Right atrium auricular region (tissue), 2 donors: ENCODE results near the gene FHIT. TPM values are rescaled to one million over a fixed set of nuclear protein-coding genes. Genes with fewer than 3 reads are reported as not detected.

ENCODE experiments used
- DNase-seq: peaks from one replicate; pipeline ENCODE4 v3.0.0-alpha.2; 2019; ENCODE audit warnings: low spot score
- H3K27ac ChIP-seq, 2 donors: fragments of 200-600 bp; sonication (generic); 1 replicate in 1 of 2; 2 replicates in 1 of 2; pipeline ENCODE4 v1.5.1; 2016 to 2019
- H3K27me3 ChIP-seq, 2 donors: fragments of 200-600 bp; sonication (generic); one replicate each; pipeline versions ENCODE4 v1.5.1 to v1.6.0; 2017 to 2019
- H3K36me3 ChIP-seq: fragments of 200-600 bp; sonication (generic); one replicate; pipeline ENCODE4 v1.5.1; 2016
- H3K4me1 ChIP-seq, 2 donors: fragments of 200-600 bp; sonication (generic); one replicate each; pipeline versions ENCODE4 v1.5.1 to v1.6.0; 2017 to 2019
- H3K4me3 ChIP-seq, 2 donors: fragments of 200-600 bp; sonication (generic); 1 replicate in 1 of 2; 2 replicates in 1 of 2; pipeline ENCODE4 v1.5.1; 2017 to 2019; ENCODE audit warnings: mild to moderate bottlenecking in 1 of 2, moderate library complexity in 1 of 2
- H3K9me3 ChIP-seq, 2 donors: fragments of 200-600 bp; sonication (generic); one replicate each; pipeline ENCODE4 v1.5.1; 2019
- CTCF ChIP-seq, 2 donors: fragments of 200-600 bp; sonication (generic); IDR thresholded peaks; one replicate each; pipeline ENCODE4 v1.5.1; 2019; ENCODE audit warnings: antibody characterized with exemption in 2 of 2
- total RNA-seq, 2 donors: library from RNA; depleted of rRNA; stranded (reverse); fragments of >200 nt; gene quantifications; one replicate each; pipeline ENCODE4 v1.1.0, GENCODE V29; 2016

FHIT gene
- total RNA-seq, 2 donors from 2014 or later, result 10.4 to 11.0 TPM

- Histone ChIP-seq H3K9me3 (no peaks in the 10 kb centered on the region), H3K4me1 (no peaks in the 10 kb centered on the region), H3K27ac (no peak overlapping the region), H3K4me3 (no peak overlapping the region), H3K27me3 (no peaks in the 10 kb centered on the region), H3K36me3 (no peaks in the 10 kb centered on the region)
- TF ChIP-seq CTCF (IDR thresholded peaks at IDR 0.05), result no peak
- no peak for DNase-seq
These were observed 1250.7 kb downstream of the FHIT start for GRCh38 chr3:60000311-60001105.

GRCh38 chr3:59998058-59998457 lies 1253.2 kb downstream of the FHIT start:
- TF ChIP-seq CTCF (IDR thresholded peaks at IDR 0.05), result no peak
- Histone ChIP-seq H3K9me3 (no peaks in the 10 kb centered on the region), H3K27me3 (no peaks in the 10 kb centered on the region), H3K4me3 (no peak overlapping the region), H3K27ac (no peak overlapping the region), H3K4me1 (no peaks in the 10 kb centered on the region), H3K36me3 (no peaks in the 10 kb centered on the region)
- DNase-seq, result no peak

GRCh38 chr3:59997583-59997982 lies 1253.7 kb downstream of the FHIT start:
- Histone ChIP-seq H3K4me1 (no peaks in the 10 kb centered on the region), H3K27me3 (no peaks in the 10 kb centered on the region), H3K27ac (no peak overlapping the region), H3K36me3 (no peaks in the 10 kb centered on the region), H3K9me3 (no peaks in the 10 kb centered on the region), H3K4me3 (no peak overlapping the region)
- DNase-seq, result no peak
- no peak for TF ChIP-seq CTCF (IDR thresholded peaks at IDR 0.05)

GRCh38 chr3:59996056-59996455 lies 1255.2 kb downstream of the FHIT start:
- no peak overlapping the region for H3K27ac ChIP-seq
- TF ChIP-seq CTCF (IDR thresholded peaks at IDR 0.05), result no peak
- DNase-seq, result no peak
- no peaks in the 10 kb centered on the region for H3K27me3 ChIP-seq
- no peaks in the 10 kb centered on the region for H3K9me3 ChIP-seq
- no peaks in the 10 kb centered on the region for H3K4me1 ChIP-seq
- no peaks in the 10 kb centered on the region for H3K36me3 ChIP-seq
- H3K4me3 ChIP-seq, result no peak overlapping the region

GRCh38 chr3:59995563-59995962 lies 1255.7 kb downstream of the FHIT start:
- no peaks in the 10 kb centered on the region for H3K9me3 ChIP-seq
- no peak for TF ChIP-seq CTCF (IDR thresholded peaks at IDR 0.05)
- H3K4me3 ChIP-seq, result no peak overlapping the region
- no peak overlapping the region for H3K27ac ChIP-seq
- no peaks in the 10 kb centered on the region for H3K4me1 ChIP-seq
- H3K27me3 ChIP-seq, result no peaks in the 10 kb centered on the region
- no peak for DNase-seq
- H3K36me3 ChIP-seq, result no peaks in the 10 kb centered on the region
